HCT116 (cell line): Measurements from ENCODE around the gene AP4M1.

Source experiments
- CBX3 ChIP-seq: IDR thresholded peaks from 2 replicates; pipeline ENCODE4 v1.6.1; 2012; ENCODE audit warnings: low read depth
- EZH2 ChIP-seq: fragments of 200-600 bp; sonication (generic); IDR thresholded peaks from 2 replicates; pipeline ENCODE4 v1.6.1; 2017; ENCODE audit warnings: antibody characterized with exemption, mixed run types
- POLR2A ChIP-seq: IDR thresholded peaks from 2 replicates; pipeline ENCODE4 v1.7.0; 2011; ENCODE audit warnings: borderline replicate concordance; ENCODE audit not compliant: insufficient read depth, insufficient read length; ENCODE audit errors: extremely low read depth
- POLR2AphosphoS5 ChIP-seq: IDR thresholded peaks from 2 replicates; pipeline ENCODE4 v1.6.1; 2011; ENCODE audit warnings: mild to moderate bottlenecking, low read depth, low read length, moderate library complexity
- ZFX ChIP-seq: fragments of 450-650 bp; IDR thresholded peaks from 2 replicates; pipeline ENCODE4 v1.6.1; 2017
- TF ChIP-seq, protein P1 (sequence below), 3 experiments: fragments of 200-600 bp in 1 of 3; sonication (generic) in 1 of 3; IDR thresholded peaks in 2 of 3; conservative IDR thresholded peaks in 1 of 3; 2 replicates each; pipeline ENCODE4 v1.5.1; 2012 to 2017; ENCODE audit warnings: low read depth in 2 of 3, low read length in 2 of 3, antibody characterized with exemption in 1 of 3, borderline replicate concordance in 1 of 3, control low read depth in 1 of 3, mild to moderate bottlenecking in 1 of 3, mixed read lengths in 1 of 3, mixed run types in 1 of 3, moderate library complexity in 1 of 3; ENCODE audit not compliant: insufficient read depth in 1 of 3
- TF ChIP-seq, protein P2 (sequence below): IDR thresholded peaks from 2 replicates; pipeline ENCODE4 v1.6.1; 2012; ENCODE audit warnings: low read depth
- TF ChIP-seq, protein P3 (sequence below): IDR thresholded peaks from 2 replicates; pipeline ENCODE4 v1.6.1; 2012
- TF ChIP-seq, protein P4 (sequence below): IDR thresholded peaks from 2 replicates; pipeline ENCODE4 v1.6.1; 2012

DNA sequence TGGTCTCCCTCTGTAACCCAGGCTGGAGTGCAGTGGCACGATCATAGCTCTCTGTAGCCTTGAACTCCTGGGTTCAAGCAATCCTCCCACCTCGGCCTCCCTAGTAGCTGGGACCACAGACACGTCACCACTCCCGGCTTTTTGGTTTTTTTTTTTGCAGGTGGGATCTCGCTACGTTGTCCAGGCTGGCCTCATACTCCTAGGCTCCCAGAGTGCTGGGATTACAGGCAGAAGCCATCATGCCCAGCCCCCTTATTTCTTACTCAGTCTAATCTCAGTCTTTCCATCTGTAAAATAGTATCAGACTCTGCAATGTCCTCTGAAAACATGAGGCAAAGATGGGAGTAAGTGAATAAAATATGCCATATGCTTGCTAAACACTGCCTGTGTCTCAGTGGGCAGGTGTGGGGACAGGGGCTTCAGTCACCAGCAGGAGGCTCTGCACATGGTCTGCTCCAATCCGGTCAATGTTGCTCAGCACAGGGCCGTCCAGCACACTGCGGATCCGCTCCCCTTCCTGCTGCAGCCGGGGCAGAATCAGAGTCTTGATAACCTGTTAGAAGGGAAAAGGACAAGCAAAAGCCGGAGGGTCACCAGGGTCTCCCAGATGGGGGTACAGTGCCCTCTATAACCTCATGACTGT, 8.2 kb downstream of the AP4M1 start:
- TF ChIP-seq POLR2A (no peak), EZH2 (no peak), CBX3 (no peak), POLR2AphosphoS5 (no peak), ZFX (no peak)
- TF ChIP-seq, protein P1, sequence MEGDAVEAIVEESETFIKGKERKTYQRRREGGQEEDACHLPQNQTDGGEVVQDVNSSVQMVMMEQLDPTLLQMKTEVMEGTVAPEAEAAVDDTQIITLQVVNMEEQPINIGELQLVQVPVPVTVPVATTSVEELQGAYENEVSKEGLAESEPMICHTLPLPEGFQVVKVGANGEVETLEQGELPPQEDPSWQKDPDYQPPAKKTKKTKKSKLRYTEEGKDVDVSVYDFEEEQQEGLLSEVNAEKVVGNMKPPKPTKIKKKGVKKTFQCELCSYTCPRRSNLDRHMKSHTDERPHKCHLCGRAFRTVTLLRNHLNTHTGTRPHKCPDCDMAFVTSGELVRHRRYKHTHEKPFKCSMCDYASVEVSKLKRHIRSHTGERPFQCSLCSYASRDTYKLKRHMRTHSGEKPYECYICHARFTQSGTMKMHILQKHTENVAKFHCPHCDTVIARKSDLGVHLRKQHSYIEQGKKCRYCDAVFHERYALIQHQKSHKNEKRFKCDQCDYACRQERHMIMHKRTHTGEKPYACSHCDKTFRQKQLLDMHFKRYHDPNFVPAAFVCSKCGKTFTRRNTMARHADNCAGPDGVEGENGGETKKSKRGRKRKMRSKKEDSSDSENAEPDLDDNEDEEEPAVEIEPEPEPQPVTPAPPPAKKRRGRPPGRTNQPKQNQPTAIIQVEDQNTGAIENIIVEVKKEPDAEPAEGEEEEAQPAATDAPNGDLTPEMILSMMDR (IDR thresholded peaks at IDR 0.05 in 2 of 3, conservative IDR thresholded peaks at IDR 0.05 in 1 of 3; ENCODE audit: borderline replicate concordance in 1 of 3, insufficient read depth in 1 of 3, low read depth in 2 of 3, low read length in 2 of 3), result peak in 2 of 3 experiments; percentile 24 to 31; a peak in 2 of 6 replicates
- TF ChIP-seq, protein P2, sequence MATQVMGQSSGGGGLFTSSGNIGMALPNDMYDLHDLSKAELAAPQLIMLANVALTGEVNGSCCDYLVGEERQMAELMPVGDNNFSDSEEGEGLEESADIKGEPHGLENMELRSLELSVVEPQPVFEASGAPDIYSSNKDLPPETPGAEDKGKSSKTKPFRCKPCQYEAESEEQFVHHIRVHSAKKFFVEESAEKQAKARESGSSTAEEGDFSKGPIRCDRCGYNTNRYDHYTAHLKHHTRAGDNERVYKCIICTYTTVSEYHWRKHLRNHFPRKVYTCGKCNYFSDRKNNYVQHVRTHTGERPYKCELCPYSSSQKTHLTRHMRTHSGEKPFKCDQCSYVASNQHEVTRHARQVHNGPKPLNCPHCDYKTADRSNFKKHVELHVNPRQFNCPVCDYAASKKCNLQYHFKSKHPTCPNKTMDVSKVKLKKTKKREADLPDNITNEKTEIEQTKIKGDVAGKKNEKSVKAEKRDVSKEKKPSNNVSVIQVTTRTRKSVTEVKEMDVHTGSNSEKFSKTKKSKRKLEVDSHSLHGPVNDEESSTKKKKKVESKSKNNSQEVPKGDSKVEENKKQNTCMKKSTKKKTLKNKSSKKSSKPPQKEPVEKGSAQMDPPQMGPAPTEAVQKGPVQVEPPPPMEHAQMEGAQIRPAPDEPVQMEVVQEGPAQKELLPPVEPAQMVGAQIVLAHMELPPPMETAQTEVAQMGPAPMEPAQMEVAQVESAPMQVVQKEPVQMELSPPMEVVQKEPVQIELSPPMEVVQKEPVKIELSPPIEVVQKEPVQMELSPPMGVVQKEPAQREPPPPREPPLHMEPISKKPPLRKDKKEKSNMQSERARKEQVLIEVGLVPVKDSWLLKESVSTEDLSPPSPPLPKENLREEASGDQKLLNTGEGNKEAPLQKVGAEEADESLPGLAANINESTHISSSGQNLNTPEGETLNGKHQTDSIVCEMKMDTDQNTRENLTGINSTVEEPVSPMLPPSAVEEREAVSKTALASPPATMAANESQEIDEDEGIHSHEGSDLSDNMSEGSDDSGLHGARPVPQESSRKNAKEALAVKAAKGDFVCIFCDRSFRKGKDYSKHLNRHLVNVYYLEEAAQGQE, result no peak
- TF ChIP-seq, protein P3, sequence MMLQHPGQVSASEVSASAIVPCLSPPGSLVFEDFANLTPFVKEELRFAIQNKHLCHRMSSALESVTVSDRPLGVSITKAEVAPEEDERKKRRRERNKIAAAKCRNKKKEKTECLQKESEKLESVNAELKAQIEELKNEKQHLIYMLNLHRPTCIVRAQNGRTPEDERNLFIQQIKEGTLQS, result no peak
- TF ChIP-seq, protein P4, sequence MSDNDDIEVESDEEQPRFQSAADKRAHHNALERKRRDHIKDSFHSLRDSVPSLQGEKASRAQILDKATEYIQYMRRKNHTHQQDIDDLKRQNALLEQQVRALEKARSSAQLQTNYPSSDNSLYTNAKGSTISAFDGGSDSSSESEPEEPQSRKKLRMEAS, result no peak
